PC-9 (cell line): ENCODE measurements around the gene SLC66A2. TPM values are rescaled to one million over a fixed set of nuclear protein-coding genes. Genes with fewer than 3 reads are reported as not detected.

Experiments
- BruUV-seq: library from RNA; stranded (reverse); fragments of 400-500 nt; replicated peaks from 2 replicates; lab custom pipeline; 2021; lab: Mats Ljungman, UMichigan
- CTCF ChIA-PET: fragments of 300-600 bp; sonication (Branson Sonifier 250); formaldehyde crosslinking; loops from one replicate; lab custom pipeline; 2022; ENCODE audit warnings: antibody characterized with exemption; lab: Charles Lee
- POLR2A ChIA-PET: fragments of 300-600 bp; sonication (Branson Sonifier 250); formaldehyde crosslinking; loops from one replicate; lab custom pipeline; 2022; ENCODE audit warnings: antibody characterized with exemption; ENCODE audit not compliant: unreplicated experiment; lab: Charles Lee
- DNase-seq, 2 experiments: peaks; one replicate each; pipeline versions ENCODE4 v3.0.0 to v3.0.0-alpha.2; 2015 to 2022; ENCODE audit warnings: mixed read lengths in 1 of 2
- H2AFZ ChIP-seq: fragments of 200-600 bp; sonication (generic); 2 replicates; pipeline ENCODE4 v1.8.1; 2017; ENCODE audit warnings: antibody characterized with exemption
- H3F3A ChIP-seq: fragments of 200-600 bp; sonication (generic); 2 replicates; pipeline ENCODE4 v1.8.1; 2017; ENCODE audit warnings: antibody characterized with exemption, mild to moderate bottlenecking, low read depth; ENCODE audit not compliant: insufficient read depth
- H3K27ac ChIP-seq: fragments of 200-600 bp; sonication (generic); 2 replicates; pipeline ENCODE4 v1.6.1; 2016; ENCODE audit warnings: mixed run types
- H3K27me3 ChIP-seq: fragments of 200-600 bp; sonication (generic); 2 replicates; pipeline ENCODE4 v1.6.1; 2016; ENCODE audit warnings: low read depth, mixed run types; ENCODE audit not compliant: insufficient read depth
- H3K36me3 ChIP-seq: fragments of 200-600 bp; sonication (generic); 2 replicates; pipeline ENCODE4 v1.6.1; 2016; ENCODE audit warnings: low read depth, mixed run types
- H3K4me1 ChIP-seq: fragments of 200-600 bp; sonication (generic); replicated peaks from 2 replicates; pipeline ENCODE4 v1.6.1; 2016; ENCODE audit warnings: mixed run types; ENCODE audit not compliant: insufficient read depth
- H3K4me2 ChIP-seq: fragments of 200-600 bp; sonication (generic); 2 replicates; pipeline ENCODE4 v1.6.1; 2017; ENCODE audit warnings: mixed run types
- H3K4me3 ChIP-seq: fragments of 200-600 bp; sonication (generic); 2 replicates; pipeline ENCODE4 v1.6.1; 2016; ENCODE audit warnings: mixed run types
- H3K79me2 ChIP-seq: fragments of 200-600 bp; sonication (generic); 2 replicates; pipeline ENCODE4 v1.6.1; 2017; ENCODE audit warnings: low read depth, mixed run types
- H3K9me2 ChIP-seq: fragments of 200-600 bp; sonication (generic); 2 replicates; pipeline ENCODE4 v1.8.1; 2017; ENCODE audit warnings: mild to moderate bottlenecking; ENCODE audit not compliant: insufficient read depth
- H3K9me3 ChIP-seq: fragments of 200-600 bp; sonication (generic); 2 replicates; pipeline ENCODE4 v1.8.1; 2016; ENCODE audit warnings: low read depth; ENCODE audit not compliant: insufficient read depth
- H4K20me1 ChIP-seq: fragments of 200-600 bp; sonication (generic); 2 replicates; pipeline ENCODE4 v1.8.1; 2017; ENCODE audit not compliant: insufficient read depth
- EZH2 ChIP-seq: fragments of 200-600 bp; sonication (generic); IDR thresholded peaks from 2 replicates; pipeline ENCODE4 v1.8.0; 2017; ENCODE audit warnings: antibody characterized with exemption, low read depth
- intact Hi-C: fragments of 100-400 bp; cut with micrococcal nuclease; formaldehyde crosslinking; loops from one replicate; pipeline ENCODE4 v1.10.0; 2022; ENCODE audit not compliant: unreplicated experiment
- total RNA-seq: library from RNA; stranded (reverse); gene quantifications from 2 replicates; pipeline ENCODE4 v1.2.3, GENCODE V29; 2021
- TF ChIP-seq, protein P1 (sequence below): fragments of 200-600 bp; sonication (generic); conservative IDR thresholded peaks from 2 replicates; pipeline ENCODE4 v1.6.1; 2017; ENCODE audit warnings: mixed run types, antibody characterized with exemption, mild to moderate bottlenecking, moderate library complexity

SLC66A2 gene
- total RNA-seq, 1 experiment from 2014 or later, result 24.3 TPM

- Histone ChIP-seq H3K9me2 (no peaks in the 10 kb centered on the region), H3K36me3 (peaks cover 14% of the 10 kb centered on the region), H2AFZ (no peak overlapping the region), H3K4me1 (no peaks in the 10 kb centered on the region), H3K79me2 (no peaks in the 10 kb centered on the region), H3K27ac (no peak overlapping the region), H3K9me3 (peaks cover 38% of the 10 kb centered on the region), H3K4me2 (no peak overlapping the region), H3F3A (no peaks in the 10 kb centered on the region), H3K27me3 (no peaks in the 10 kb centered on the region), H3K4me3 (no peak overlapping the region), H4K20me1 (no peaks in the 10 kb centered on the region)
- BruUV-seq, result no TSS peak
- CTCF ChIA-PET, result no interaction called here
- no peak for DNase-seq
- POLR2A ChIA-PET, result no interaction called here
- TF ChIP-seq, protein P1, sequence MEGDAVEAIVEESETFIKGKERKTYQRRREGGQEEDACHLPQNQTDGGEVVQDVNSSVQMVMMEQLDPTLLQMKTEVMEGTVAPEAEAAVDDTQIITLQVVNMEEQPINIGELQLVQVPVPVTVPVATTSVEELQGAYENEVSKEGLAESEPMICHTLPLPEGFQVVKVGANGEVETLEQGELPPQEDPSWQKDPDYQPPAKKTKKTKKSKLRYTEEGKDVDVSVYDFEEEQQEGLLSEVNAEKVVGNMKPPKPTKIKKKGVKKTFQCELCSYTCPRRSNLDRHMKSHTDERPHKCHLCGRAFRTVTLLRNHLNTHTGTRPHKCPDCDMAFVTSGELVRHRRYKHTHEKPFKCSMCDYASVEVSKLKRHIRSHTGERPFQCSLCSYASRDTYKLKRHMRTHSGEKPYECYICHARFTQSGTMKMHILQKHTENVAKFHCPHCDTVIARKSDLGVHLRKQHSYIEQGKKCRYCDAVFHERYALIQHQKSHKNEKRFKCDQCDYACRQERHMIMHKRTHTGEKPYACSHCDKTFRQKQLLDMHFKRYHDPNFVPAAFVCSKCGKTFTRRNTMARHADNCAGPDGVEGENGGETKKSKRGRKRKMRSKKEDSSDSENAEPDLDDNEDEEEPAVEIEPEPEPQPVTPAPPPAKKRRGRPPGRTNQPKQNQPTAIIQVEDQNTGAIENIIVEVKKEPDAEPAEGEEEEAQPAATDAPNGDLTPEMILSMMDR, result no peak
- no peak for TF ChIP-seq EZH2
- intact Hi-C loops, result no loop called here
Observed at GRCh38 chr18:79928563-79928960, 22.9 kb downstream of the SLC66A2 start.

- Histone ChIP-seq H3F3A (no peaks in the 10 kb centered on the region), H2AFZ (no peak overlapping the region), H3K9me2 (no peaks in the 10 kb centered on the region), H3K36me3 (peaks cover 14% of the 10 kb centered on the region; the same call in 1 of the 2 replicates), H3K9me3 (peaks cover 33% of the 10 kb centered on the region), H3K27me3 (no peaks in the 10 kb centered on the region), H3K4me1 (no peaks in the 10 kb centered on the region), H4K20me1 (no peaks in the 10 kb centered on the region), H3K4me3 (no peak overlapping the region), H3K79me2 (no peaks in the 10 kb centered on the region), H3K27ac (no peak overlapping the region), H3K4me2 (no peak overlapping the region)
- BruUV-seq, result no TSS peak
- ChIA-PET POLR2A (no interaction called here), CTCF (no interaction called here)
- intact Hi-C loops, result no loop called here
- no peak for TF ChIP-seq EZH2
- TF ChIP-seq, protein P1, result no peak
- no peak for DNase-seq
Observed at GRCh38 chr18:79927607-79928562, 23.6 kb downstream of the SLC66A2 start.

- no TSS peak for BruUV-seq
- H3K27me3 ChIP-seq, result no peaks in the 10 kb centered on the region
Observed at GRCh38 chr18:79926715-79927606, 24.5 kb downstream of the SLC66A2 start.

More at GRCh38 chr18:79926715-79927606, 24.5 kb downstream of the SLC66A2 start:
- H4K20me1 ChIP-seq, result no peaks in the 10 kb centered on the region
- no peak overlapping the region for H2AFZ ChIP-seq
- H3K4me3 ChIP-seq, result no peak overlapping the region
- H3K4me1 ChIP-seq, result no peaks in the 10 kb centered on the region
- POLR2A ChIA-PET, result no interaction called here
- TF ChIP-seq EZH2, result no peak
- TF ChIP-seq, protein P1, result no peak
- H3K36me3 ChIP-seq, result peaks cover 14% of the 10 kb centered on the region; the same call in 1 of the 2 replicates
- no peaks in the 10 kb centered on the region for H3K79me2 ChIP-seq
- no peak for DNase-seq
- peaks cover 24% of the 10 kb centered on the region for H3K9me3 ChIP-seq
- CTCF ChIA-PET, result no interaction called here
- H3K9me2 ChIP-seq, result no peaks in the 10 kb centered on the region
- no peaks in the 10 kb centered on the region for H3F3A ChIP-seq
- H3K27ac ChIP-seq, result no peak overlapping the region
- H3K4me2 ChIP-seq, result no peak overlapping the region
- intact Hi-C loops, result no loop called here
